ENCODE results near the gene NRL.
A peak's percentile ranks its signal among the peaks of the same experiment; 100 is the strongest.
"Not testable (repeated sequence)": the region's sequence is repeated elsewhere in the genome, so short reads cannot be mapped to it uniquely, and the experiment has no call there.

Gene NRL

GRCh38 chr14:24054646-24055045 lies 60.1 kb downstream of the NRL start:
- no peak for DNase-seq (ENCODE audit: low read depth in 2 of 3, low spot score in 2 of 3)

GRCh38 chr14:24054324-24054641 lies 60.5 kb downstream of the NRL start:
- DNase-seq (ENCODE audit: low read depth in 2 of 3, low spot score in 2 of 3), result no peak

GRCh38 chr14:24053548-24054323 lies 61.0 kb downstream of the NRL start:
- DNase-seq (ENCODE audit: low read depth in 2 of 3, low spot score in 2 of 3), result no peak

GRCh38 chr14:24052656-24053547 lies 61.8 kb downstream of the NRL start:
- peak in 1 of 3 experiments; percentile 52 for DNase-seq (ENCODE audit: low read depth in 2 of 3, low spot score in 2 of 3)

GRCh38 chr14:24051789-24052655 lies 62.7 kb downstream of the NRL start, which contains the start of gene CARMIL3:
TSS of gene CARMIL3 (plus strand) at chr14:24052009. CDS start at chr14:24052154, 145 bp downstream.
- DNase-seq (ENCODE audit: low read depth in 2 of 3, low spot score in 2 of 3), result peak in 2 of 3 experiments; percentile 46 to 48

GRCh38 chr14:24051176-24051788 lies 63.5 kb downstream of the NRL start:
- no peak for DNase-seq (ENCODE audit: low read depth in 2 of 3, low spot score in 2 of 3)

GRCh38 chr14:24050753-24051152 lies 64.0 kb downstream of the NRL start:
- DNase-seq (ENCODE audit: low read depth in 2 of 3, low spot score in 2 of 3), result not testable (repeated sequence)

- not testable (repeated sequence) for DNase-seq (ENCODE audit: low read depth in 2 of 3, low spot score in 2 of 3)
Observed at GRCh38 chr14:24049002-24049401, 65.7 kb downstream of the NRL start.

GRCh38 chr14:24042746-24043145 lies 72.0 kb downstream of the NRL start:
- no peak for DNase-seq (ENCODE audit: low read depth in 2 of 3, low spot score in 2 of 3)

- no peak for DNase-seq (ENCODE audit: low read depth in 2 of 3, low spot score in 2 of 3)
Observed at GRCh38 chr14:24040692-24041091, 74.1 kb downstream of the NRL start.

GRCh38 chr14:24038686-24039085 lies 76.1 kb downstream of the NRL start:
- DNase-seq (ENCODE audit: low read depth in 2 of 3, low spot score in 2 of 3), result no peak

- no peak for DNase-seq (ENCODE audit: low read depth in 2 of 3, low spot score in 2 of 3)
Observed at GRCh38 chr14:24037658-24038037, 77.1 kb downstream of the NRL start.

- DNase-seq (ENCODE audit: low read depth in 2 of 3, low spot score in 2 of 3), result not testable (repeated sequence)
Observed at GRCh38 chr14:24036963-24037657, 77.6 kb downstream of the NRL start.

- peak in 1 of 3 experiments; percentile 38 for DNase-seq (ENCODE audit: low read depth in 2 of 3, low spot score in 2 of 3)
Observed at GRCh38 chr14:24036169-24036962, 78.4 kb downstream of the NRL start.

GRCh38 chr14:24035769-24036168 lies 79.0 kb downstream of the NRL start:
- not testable (repeated sequence) for DNase-seq (ENCODE audit: low read depth in 2 of 3, low spot score in 2 of 3)

GRCh38 chr14:24032727-24033418 lies 81.9 kb downstream of the NRL start:
- DNase-seq (ENCODE audit: low read depth in 2 of 3, low spot score in 2 of 3), result no peak

- DNase-seq (ENCODE audit: low read depth in 2 of 3, low spot score in 2 of 3), result not testable (repeated sequence)
Observed at GRCh38 chr14:24031331-24031730, 83.4 kb downstream of the NRL start.

- DNase-seq (ENCODE audit: low read depth in 2 of 3, low spot score in 2 of 3), result not testable (repeated sequence)
Observed at GRCh38 chr14:24029687-24030086, 85.1 kb downstream of the NRL start.

Data from activated CD8-positive, alpha-beta memory T cell treated with anti-CD3 and anti-CD28 coated beads for 48 hours (primary cell).